Measurements from ENCODE around the gene MEST. TPM values are rescaled to one million over a fixed set of nuclear protein-coding genes. Genes with fewer than 3 reads are reported as not detected.

The MEST gene
- total and polyA plus RNA-seq, 12 donors: 1.5 to 26.2 (median 4.9) TPM

GRCh38 chr7:130543487-130544010 is 51.7 kb downstream of the MEST start:
- Histone ChIP-seq H3K4me3 (no peak overlapping the region), H3K4me1 (no peaks in the 10 kb centered on the region), H3K9me3 (no peaks in the 10 kb centered on the region), H3K36me3 (peaks cover 0 to 55% (median 0%) of the 10 kb centered on the region in 9 donors), H3K27me3 (no peaks in the 10 kb centered on the region), H3K27ac (no peak overlapping the region)
- DNase-seq: no peak
- 86 to 90% methylated on average over 2 of the region's 2 CpGs for WGBS, 2 donors
- TF ChIP-seq, protein P1, sequence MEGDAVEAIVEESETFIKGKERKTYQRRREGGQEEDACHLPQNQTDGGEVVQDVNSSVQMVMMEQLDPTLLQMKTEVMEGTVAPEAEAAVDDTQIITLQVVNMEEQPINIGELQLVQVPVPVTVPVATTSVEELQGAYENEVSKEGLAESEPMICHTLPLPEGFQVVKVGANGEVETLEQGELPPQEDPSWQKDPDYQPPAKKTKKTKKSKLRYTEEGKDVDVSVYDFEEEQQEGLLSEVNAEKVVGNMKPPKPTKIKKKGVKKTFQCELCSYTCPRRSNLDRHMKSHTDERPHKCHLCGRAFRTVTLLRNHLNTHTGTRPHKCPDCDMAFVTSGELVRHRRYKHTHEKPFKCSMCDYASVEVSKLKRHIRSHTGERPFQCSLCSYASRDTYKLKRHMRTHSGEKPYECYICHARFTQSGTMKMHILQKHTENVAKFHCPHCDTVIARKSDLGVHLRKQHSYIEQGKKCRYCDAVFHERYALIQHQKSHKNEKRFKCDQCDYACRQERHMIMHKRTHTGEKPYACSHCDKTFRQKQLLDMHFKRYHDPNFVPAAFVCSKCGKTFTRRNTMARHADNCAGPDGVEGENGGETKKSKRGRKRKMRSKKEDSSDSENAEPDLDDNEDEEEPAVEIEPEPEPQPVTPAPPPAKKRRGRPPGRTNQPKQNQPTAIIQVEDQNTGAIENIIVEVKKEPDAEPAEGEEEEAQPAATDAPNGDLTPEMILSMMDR (IDR thresholded peaks at IDR 0.05): no peak
- peak in 1 of 8 donors; percentile 39 for ATAC-seq
- intact Hi-C loops (cut with DNase I): no loop called here

DNA sequence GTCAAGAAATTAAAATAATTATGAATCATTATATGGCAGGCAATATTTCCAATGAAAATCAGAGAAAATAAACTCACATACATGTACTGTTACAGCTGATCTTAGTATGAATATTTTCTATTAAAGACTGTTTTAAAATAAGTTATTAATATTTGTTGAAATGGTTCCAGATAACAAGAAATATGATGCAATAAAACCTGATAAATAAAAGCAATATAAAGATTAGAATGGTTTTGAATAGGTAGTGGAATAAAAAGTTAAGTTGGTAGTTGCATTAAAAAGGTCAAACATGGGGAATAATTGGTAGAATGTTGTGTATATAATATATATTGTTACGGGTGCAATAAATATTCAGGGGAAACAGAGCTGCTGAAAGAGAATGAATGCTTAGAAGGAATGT is 52.5 kb downstream of the MEST start:
- 99 to 100% methylated on average over 1 of the region's 1 CpG for WGBS, 2 donors
- Histone ChIP-seq H3K4me3 (no peak overlapping the region), H3K9me3 (no peaks in the 10 kb centered on the region), H3K4me1 (no peaks in the 10 kb centered on the region), H3K27ac (no peak overlapping the region), H3K27me3 (no peaks in the 10 kb centered on the region), H3K36me3 (peaks cover 0 to 59% (median 5%) of the 10 kb centered on the region in 9 donors)
- TF ChIP-seq, protein P1 (IDR thresholded peaks at IDR 0.05): no peak
- intact Hi-C loops (cut with DNase I): no loop called here
- no peak for ATAC-seq
- no peak for DNase-seq

- no peaks in the 10 kb centered on the region for H3K27me3 ChIP-seq
- DNase-seq (no peak), ATAC-seq (no peak)
- no peaks in the 10 kb centered on the region for H3K9me3 ChIP-seq
- TF ChIP-seq, protein P1 (IDR thresholded peaks at IDR 0.05): no peak
- no peak overlapping the region for H3K27ac ChIP-seq
- peaks cover 0 to 58% (median 5%) of the 10 kb centered on the region in 9 donors for H3K36me3 ChIP-seq
- intact Hi-C loops (cut with DNase I): no loop called here
- 83 to 94% methylated on average over 3 of the region's 3 CpGs for WGBS, 2 donors
- no peak overlapping the region for H3K4me3 ChIP-seq
- H3K4me1 ChIP-seq: no peaks in the 10 kb centered on the region
These were observed 61.6 kb downstream of the MEST start for GRCh38 chr7:130553398-130554029.

DNA sequence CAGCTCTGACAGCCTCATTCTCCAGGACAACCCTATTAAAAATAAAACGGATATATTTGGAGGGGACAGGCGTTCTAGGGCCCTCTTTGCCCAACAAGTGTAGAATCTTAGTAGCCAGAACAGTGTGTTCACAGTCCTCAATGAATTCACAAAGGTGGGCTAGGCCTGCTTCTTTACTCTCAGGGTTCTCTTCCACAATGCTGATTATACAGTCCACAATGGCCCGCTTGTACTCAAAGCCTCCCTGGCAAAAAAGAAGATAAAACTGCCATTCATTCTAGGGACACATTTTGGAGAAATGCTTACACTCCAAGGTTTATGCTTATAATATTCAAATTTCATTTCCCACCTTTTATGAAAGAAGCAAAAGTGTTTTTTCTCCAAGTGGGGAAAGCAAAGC is 62.6 kb downstream of the MEST start:
- intact Hi-C loops (cut with DNase I): no loop called here
- Histone ChIP-seq H3K36me3 (peaks cover 0 to 48% (median 3%) of the 10 kb centered on the region in 9 donors), H3K4me3 (no peak overlapping the region), H3K9me3 (no peaks in the 10 kb centered on the region), H3K27ac (no peak overlapping the region), H3K4me1 (no peaks in the 10 kb centered on the region), H3K27me3 (no peaks in the 10 kb centered on the region)
- TF ChIP-seq, protein P1 (IDR thresholded peaks at IDR 0.05): no peak
- ATAC-seq (no peak), DNase-seq (no peak)
- WGBS, 2 donors: 82 to 85% methylated on average over 3 of the region's 3 CpGs

Small RNA genes lying within 50 kb of the gene (microRNA-seq; reads per million reads assigned to microRNA genes)
- gene MIR335: 1,417 to 5,037 reads per million in 2 donors

Other genes with a start within 250 kb of the MEST start
- gene CPA2, start 225.2 kb upstream of the MEST start, total RNA-seq: 1 to 10 TPM in 1 of 10 donors, under 1 TPM in 6, not detected in 3; 0.60 to 1.1 (median 0.91) TPM
- gene CPA2, start 225.2 kb upstream of the MEST start, polyA plus RNA-seq: under 1 TPM in 1 of 2 donors, not detected in 1; 0.23 TPM
- 1 to 10 TPM in 1 of 10 donors, under 1 TPM in 3, not detected in 6; 0.27 to 2.7 (median 0.47) TPM for gene CPA4, start 198.9 kb upstream of the MEST start, total RNA-seq
- gene CPA4, start 198.9 kb upstream of the MEST start, polyA plus RNA-seq: under 1 TPM in 1 of 2 donors, not detected in 1; 0.04 TPM
- gene CPA5, start 147.3 kb upstream of the MEST start, total RNA-seq: not detected
- gene CPA5, start 147.3 kb upstream of the MEST start, polyA plus RNA-seq: under 1 TPM in 1 of 2 donors, not detected in 1; 0.06 TPM
- gene CPA1, start 111.6 kb upstream of the MEST start, total RNA-seq: 1 to 10 TPM in 7 of 10 donors, not detected in 3; 2.3 to 3.8 (median 2.8) TPM
- under 1 TPM in 1 of 2 donors, not detected in 1; 0.35 TPM for gene CPA1, start 111.6 kb upstream of the MEST start, polyA plus RNA-seq
- gene CEP41, start 51.1 kb upstream of the MEST start, total RNA-seq: 1 to 10 TPM; 3.1 to 6.3 (median 4.7) TPM
- 1 to 10 TPM; 2.2 to 5.4 TPM for gene CEP41, start 51.1 kb upstream of the MEST start, polyA plus RNA-seq
- gene COPG2, start 176.7 kb downstream of the MEST start, total RNA-seq: 10 to 100 TPM; 19.9 to 27.2 (median 23.3) TPM
- 10 to 100 TPM in 1 of 2 donors, 1 to 10 TPM in 1; 5.3 to 11.3 TPM for gene COPG2, start 176.7 kb downstream of the MEST start, polyA plus RNA-seq
- gene TSGA13, start 194.5 kb downstream of the MEST start, total RNA-seq: not detected
- not detected for gene TSGA13, start 194.5 kb downstream of the MEST start, polyA plus RNA-seq
- gene KLF14, start 242.1 kb downstream of the MEST start, total RNA-seq: under 1 TPM in 7 of 10 donors, not detected in 3; 0.07 to 0.49 (median 0.14) TPM
- under 1 TPM in 1 of 2 donors, not detected in 1; 0.03 TPM for gene KLF14, start 242.1 kb downstream of the MEST start, polyA plus RNA-seq